Effector memory CD4-positive, alpha-beta T cell (primary cell): Measurements from ENCODE around the gene DCPS.

ENCODE experiments used
- DNase-seq, 3 donors: peaks; one replicate each; pipeline ENCODE4 v3.0.0-alpha.2; 2020
- H3K27ac ChIP-seq: 2 replicates; pipeline ENCODE4 v1.7.0; 2013; ENCODE audit warnings: mild to moderate bottlenecking, low read length, moderate library complexity; ENCODE audit not compliant: insufficient read depth, poor library complexity, severe bottlenecking
- H3K27me3 ChIP-seq: replicated peaks from 2 replicates; pipeline ENCODE4 v1.7.0; 2013; ENCODE audit warnings: mild to moderate bottlenecking, low read length; ENCODE audit not compliant: insufficient read depth, control insufficient read depth, poor library complexity, severe bottlenecking
- H3K36me3 ChIP-seq: 2 replicates; pipeline ENCODE4 v1.7.0; 2013; ENCODE audit warnings: mild to moderate bottlenecking, low read length, moderate library complexity; ENCODE audit not compliant: control insufficient read depth, insufficient read depth
- H3K4me1 ChIP-seq: 2 replicates; pipeline ENCODE4 v1.7.0; 2013; ENCODE audit warnings: low read length, mild to moderate bottlenecking; ENCODE audit not compliant: control insufficient read depth, insufficient read depth, poor library complexity, severe bottlenecking
- H3K4me3 ChIP-seq: 2 replicates; pipeline ENCODE4 v1.7.0; 2013; ENCODE audit warnings: low read length, low read depth, mild to moderate bottlenecking; ENCODE audit not compliant: insufficient read depth, poor library complexity, severe bottlenecking
- H3K9me3 ChIP-seq: 2 replicates; pipeline ENCODE4 v1.7.0; 2013; ENCODE audit warnings: mild to moderate bottlenecking, low read length, moderate library complexity; ENCODE audit not compliant: control insufficient read depth

The DCPS gene

DNA sequence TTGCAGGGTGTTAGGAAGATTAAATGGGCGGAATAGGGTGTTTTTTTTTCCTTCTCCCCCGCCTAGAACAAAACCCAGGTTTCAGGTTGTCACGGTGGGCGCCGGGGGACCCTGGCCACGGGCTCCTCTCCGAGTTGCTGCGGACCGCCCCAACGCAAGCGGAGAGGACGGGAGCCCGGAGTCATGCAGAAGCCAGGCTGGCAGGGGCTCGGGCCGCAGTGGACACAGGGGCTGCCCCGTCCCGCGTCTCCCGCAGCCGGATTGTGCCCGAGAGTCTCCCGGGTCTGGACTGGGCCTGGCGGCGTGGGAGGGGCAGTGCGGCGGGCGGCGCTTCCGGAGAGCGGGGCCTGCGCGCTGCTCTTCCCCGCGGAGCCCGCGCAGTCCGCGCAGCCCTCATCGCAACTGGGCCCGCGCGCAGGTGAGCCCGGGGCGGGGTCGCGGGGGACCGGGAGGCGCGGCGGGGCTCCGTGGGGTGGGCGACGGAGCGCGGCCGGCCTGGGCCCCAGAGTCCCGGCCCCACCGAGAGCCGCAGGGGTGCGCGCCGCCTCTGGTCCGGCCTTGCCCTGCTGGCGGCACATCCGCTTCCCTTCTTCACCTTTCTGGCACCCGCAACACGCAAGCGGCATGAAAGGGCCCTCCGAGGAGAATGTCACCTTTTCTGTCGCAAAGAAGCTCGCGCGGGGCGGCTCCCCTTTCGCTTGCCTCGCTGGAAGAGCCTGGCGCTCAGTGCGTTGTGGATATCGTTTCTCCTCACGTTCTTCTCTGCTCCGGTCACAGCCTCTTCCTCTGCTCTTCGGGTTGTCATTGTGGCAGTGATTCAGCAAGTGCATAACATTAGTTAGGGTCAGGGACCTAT, 20.9 kb upstream of the DCPS start, which contains the start of gene TIRAP:
Gene TIRAP, plus strand, starts transcription at position 358 of the 856 bp plus-strand sequence. CDS start 7,802 bp downstream, outside the sequence.
- DNase-seq, result peak; percentile 28 to 50 (median 45)
- no peaks in the 10 kb centered on the region for H3K9me3 ChIP-seq
- peak within 1 kb of the TSS; percentile 71 for H3K4me3 ChIP-seq
- H3K36me3 ChIP-seq, result no peaks in the 10 kb centered on the region
- H3K4me1 ChIP-seq, result peaks cover 16% of the 10 kb centered on the region
- H3K27me3 ChIP-seq, result no peaks in the 10 kb centered on the region
- H3K27ac ChIP-seq, result peak within 1 kb of the TSS; percentile 81

DNA sequence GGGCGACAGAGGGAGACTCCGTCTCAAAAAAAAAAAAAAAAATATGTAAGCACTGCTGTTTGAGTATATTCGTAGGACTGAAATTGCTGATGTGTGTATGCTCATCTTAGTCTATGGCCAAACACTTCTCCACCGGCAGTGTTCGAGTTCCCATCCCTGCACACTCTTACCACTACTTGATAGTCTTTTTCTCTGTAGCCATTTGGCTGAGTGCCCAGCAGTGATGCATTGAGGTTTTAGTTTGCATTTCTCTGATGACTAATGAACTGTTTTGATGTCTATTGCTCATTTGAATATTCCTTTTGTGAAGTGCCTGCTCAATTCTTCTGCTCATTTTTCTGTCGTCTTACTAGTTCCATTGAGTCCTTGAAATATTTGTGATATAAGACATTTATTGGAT, 19.0 kb upstream of the DCPS start:
- H3K27me3 ChIP-seq, result no peaks in the 10 kb centered on the region
- H3K27ac ChIP-seq, result no peak overlapping the region

DNA sequence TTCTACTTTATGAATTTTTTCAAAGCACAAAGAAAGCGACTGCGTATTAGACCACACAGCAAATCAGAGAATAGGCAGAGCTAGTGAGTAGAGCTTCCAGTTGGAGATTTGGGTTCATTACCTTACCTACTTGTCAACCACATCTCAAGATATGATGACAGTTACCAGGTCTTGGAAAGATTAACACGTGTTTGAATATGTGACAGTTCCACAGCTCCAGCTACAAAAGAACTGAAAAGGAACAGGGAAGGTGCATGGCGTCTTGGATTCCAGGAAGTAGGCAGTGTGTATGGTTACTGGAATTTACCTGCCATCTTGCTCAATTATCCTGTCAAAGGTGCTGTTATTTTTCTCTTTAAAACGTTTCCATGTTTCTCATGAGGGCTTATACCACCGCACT, 15.6 kb upstream of the DCPS start:
- no peak overlapping the region for H3K27ac ChIP-seq
- H3K36me3 ChIP-seq, result peaks cover 27% of the 10 kb centered on the region
- DNase-seq, result no peak
- no peak overlapping the region for H3K4me3 ChIP-seq
- no peaks in the 10 kb centered on the region for H3K27me3 ChIP-seq
- peaks cover 12% of the 10 kb centered on the region for H3K4me1 ChIP-seq
- no peaks in the 10 kb centered on the region for H3K9me3 ChIP-seq

More for the DNA sequence above, 19.0 kb upstream of the DCPS start:
- peaks cover 16% of the 10 kb centered on the region for H3K4me1 ChIP-seq
- no peaks in the 10 kb centered on the region for H3K9me3 ChIP-seq
- DNase-seq, result peak; percentile 67 to 75 (median 68)
- no peak overlapping the region for H3K4me3 ChIP-seq
- no peaks in the 10 kb centered on the region for H3K36me3 ChIP-seq

- Histone ChIP-seq H3K4me3 (no peak overlapping the region), H3K27me3 (no peaks in the 10 kb centered on the region), H3K9me3 (no peaks in the 10 kb centered on the region), H3K36me3 (peaks cover 40% of the 10 kb centered on the region), H3K4me1 (no peaks in the 10 kb centered on the region), H3K27ac (no peak overlapping the region)
- DNase-seq, result no peak
Measured at GRCh38 chr11:126290887-126291286, 13.0 kb upstream of the DCPS start.

DNA sequence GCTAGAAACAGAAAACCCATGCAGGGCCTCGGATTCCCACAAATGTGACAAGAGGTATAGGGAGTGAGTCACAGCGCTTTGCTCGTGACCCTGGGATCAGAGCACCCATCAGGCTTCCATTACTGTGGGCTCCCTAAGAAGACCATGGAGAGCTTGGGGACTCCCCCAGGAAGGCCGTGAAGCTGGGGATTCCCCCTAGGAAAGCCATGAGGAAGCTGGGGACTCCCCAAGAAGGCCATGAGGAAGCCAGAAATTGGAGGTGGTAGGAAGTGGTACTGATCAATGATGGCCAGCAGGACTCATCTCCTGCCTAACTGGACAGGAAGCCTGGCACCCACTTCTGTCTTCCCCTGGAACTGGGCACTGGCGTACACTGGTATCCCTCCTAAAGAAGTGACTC, 10.1 kb upstream of the DCPS start:
- no peak overlapping the region for H3K27ac ChIP-seq
- H3K27me3 ChIP-seq, result no peaks in the 10 kb centered on the region
- no peaks in the 10 kb centered on the region for H3K4me1 ChIP-seq
- no peak overlapping the region for H3K4me3 ChIP-seq
- peaks cover 40% of the 10 kb centered on the region for H3K36me3 ChIP-seq
- no peak for DNase-seq
- no peaks in the 10 kb centered on the region for H3K9me3 ChIP-seq

GRCh38 chr11:126297004-126297403, 6.9 kb upstream of the DCPS start:
- H3K9me3 ChIP-seq, result no peaks in the 10 kb centered on the region
- no peak overlapping the region for H3K27ac ChIP-seq
- H3K4me3 ChIP-seq, result no peak overlapping the region
- H3K36me3 ChIP-seq, result peaks cover 22% of the 10 kb centered on the region
- no peaks in the 10 kb centered on the region for H3K4me1 ChIP-seq
- H3K27me3 ChIP-seq, result no peaks in the 10 kb centered on the region
- no peak for DNase-seq

- Histone ChIP-seq H3K4me1 (peaks cover 5% of the 10 kb centered on the region), H3K27me3 (no peaks in the 10 kb centered on the region), H3K4me3 (peak overlapping the region; percentile 94), H3K36me3 (peaks cover 1% of the 10 kb centered on the region), H3K27ac (peak overlapping the region; percentile 93), H3K9me3 (no peaks in the 10 kb centered on the region)
- DNase-seq, result no peak
Measured at GRCh38 chr11:126304457-126305075, 706 bp downstream of the DCPS start.

DNA sequence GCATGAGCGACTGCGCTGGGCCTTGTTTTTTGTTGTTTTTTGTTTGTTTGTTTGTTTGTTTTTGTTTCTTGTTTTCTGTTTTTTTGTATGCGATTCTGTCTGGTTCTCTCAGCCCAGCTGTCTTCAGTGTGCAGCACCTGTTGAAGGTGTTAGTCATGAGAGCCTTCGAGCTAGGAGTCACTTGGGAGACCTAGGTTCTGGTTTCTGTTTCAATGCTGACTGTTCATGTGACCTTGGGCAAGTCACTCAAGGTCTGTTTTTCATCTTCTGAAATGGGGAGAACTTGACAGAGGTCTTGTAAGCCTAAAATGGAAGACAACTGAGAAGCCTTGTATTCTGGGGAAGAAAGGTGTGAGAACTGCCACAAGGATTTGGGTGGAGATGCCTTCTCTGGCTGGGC, 1.8 kb downstream of the DCPS start:
- no peak for DNase-seq
- Histone ChIP-seq H3K27ac (no peak overlapping the region), H3K36me3 (peaks cover 6% of the 10 kb centered on the region), H3K27me3 (no peaks in the 10 kb centered on the region), H3K4me1 (peaks cover 5% of the 10 kb centered on the region), H3K4me3 (no peak overlapping the region), H3K9me3 (no peaks in the 10 kb centered on the region)

- H3K27ac ChIP-seq, result no peak overlapping the region
Measured at GRCh38 chr11:126307706-126308105, 3.8 kb downstream of the DCPS start.

GRCh38 chr11:126308271-126308671, 4.4 kb downstream of the DCPS start:
- Histone ChIP-seq H3K36me3 (peaks cover 15% of the 10 kb centered on the region), H3K9me3 (no peaks in the 10 kb centered on the region), H3K4me3 (no peak overlapping the region), H3K27ac (no peak overlapping the region), H3K27me3 (no peaks in the 10 kb centered on the region), H3K4me1 (peaks cover 5% of the 10 kb centered on the region)
- no peak for DNase-seq

More at GRCh38 chr11:126307706-126308105, 3.8 kb downstream of the DCPS start:
- peaks cover 14% of the 10 kb centered on the region for H3K36me3 ChIP-seq
- H3K4me1 ChIP-seq, result peaks cover 5% of the 10 kb centered on the region
- H3K9me3 ChIP-seq, result no peaks in the 10 kb centered on the region
- DNase-seq, result no peak
- H3K27me3 ChIP-seq, result no peaks in the 10 kb centered on the region
- no peak overlapping the region for H3K4me3 ChIP-seq
